Right forelimb (tissue), 1 donor: Measurements from ENCODE around the gene SPDYC.
"Not testable (repeated sequence)": the region's sequence is repeated elsewhere in the genome, so short reads cannot be mapped to it uniquely, and the experiment has no call there.

ENCODE experiments used
- DNase-seq: peaks from one replicate; pipeline ENCODE4 v3.0.0-alpha.2; 2018

SPDYC gene

DNA sequence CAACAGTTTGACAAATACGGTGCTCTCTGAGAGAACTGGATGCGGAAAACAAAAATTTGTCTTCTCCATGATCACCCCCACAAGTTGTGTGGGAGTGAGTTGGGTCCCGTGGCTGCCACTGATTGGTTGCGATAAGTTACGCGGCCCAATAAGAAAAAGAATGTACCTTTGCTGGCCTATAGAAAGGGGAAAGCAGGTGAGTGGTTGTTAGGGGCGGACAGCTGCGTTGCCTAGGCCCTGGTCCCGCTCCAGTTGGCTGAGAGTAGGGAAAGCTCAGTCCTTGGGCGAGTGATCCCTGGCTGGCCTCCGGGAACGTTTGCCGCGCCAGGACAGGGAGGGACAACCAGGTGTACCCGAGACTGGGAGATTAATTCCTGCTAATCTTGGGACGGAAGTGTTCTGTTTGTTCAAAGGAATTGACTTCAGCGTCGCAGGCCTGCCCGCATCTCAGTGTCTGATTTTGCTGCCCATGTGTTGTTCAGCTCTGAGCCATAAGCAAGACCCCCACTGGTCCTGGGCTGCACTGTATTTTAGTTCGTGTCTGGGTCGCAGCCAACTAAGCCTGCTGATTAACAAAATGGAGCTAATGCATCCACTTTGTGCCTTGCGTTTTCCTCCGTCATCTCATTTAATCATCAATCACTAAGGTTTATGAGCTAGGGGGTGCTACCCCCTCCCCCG lies 34.9 kb upstream of the SPDYC start:
- DNase-seq = peak; percentile 89

DNA sequence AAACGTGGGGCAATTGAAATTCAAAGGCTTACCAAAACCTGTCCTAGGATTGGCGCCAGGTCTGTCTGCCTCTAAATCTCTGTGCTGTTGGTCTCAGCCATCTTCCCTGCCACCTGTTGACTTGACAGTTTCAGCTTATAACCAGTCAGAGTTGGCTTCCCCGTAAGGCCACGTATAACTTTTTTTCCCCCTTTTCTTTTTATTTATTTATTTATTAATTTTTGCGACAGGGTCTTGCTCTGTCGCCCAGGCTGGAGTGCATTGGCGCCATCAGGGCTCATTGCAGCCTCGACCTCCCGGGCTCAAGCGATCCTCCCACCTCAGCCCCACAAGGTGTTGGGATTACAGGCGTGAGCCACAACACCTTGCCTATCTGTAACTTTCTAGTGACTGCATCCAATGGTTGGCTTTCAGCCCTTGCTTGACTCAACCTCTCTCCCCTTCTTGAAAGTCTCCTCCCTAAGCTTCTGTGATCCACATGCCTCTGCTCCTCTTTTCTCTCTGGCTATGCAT lies 34.3 kb upstream of the SPDYC start:
- DNase-seq = no peak

DNA sequence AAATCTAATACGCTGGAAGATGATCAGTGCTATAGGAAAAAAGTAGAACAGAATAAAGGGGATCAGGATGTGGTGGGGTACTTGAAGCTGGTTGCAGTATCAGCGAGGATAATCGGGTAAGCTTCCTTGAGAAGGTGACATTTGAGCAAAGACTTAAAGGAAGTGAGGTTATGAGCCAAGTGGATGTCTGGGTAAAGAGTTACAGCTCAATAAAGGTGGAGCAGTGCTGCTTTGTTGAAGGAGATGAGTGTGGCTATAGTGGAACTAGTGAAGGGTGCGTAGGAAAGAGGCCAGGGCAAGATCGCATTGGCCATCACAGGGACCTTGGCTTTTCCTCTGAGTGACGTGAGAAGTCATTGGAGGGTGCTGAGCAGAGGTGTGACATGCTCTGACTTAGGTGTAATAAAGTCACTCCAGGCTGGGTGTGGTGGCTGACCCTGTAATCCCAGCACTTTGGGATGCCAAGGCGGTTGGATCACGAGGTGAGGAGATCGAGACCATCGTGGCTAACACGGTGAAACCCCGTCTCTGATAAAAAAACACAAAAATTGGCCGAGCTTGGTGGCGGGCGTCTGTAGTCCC lies 33.4 kb upstream of the SPDYC start:
- DNase-seq = no peak

DNA sequence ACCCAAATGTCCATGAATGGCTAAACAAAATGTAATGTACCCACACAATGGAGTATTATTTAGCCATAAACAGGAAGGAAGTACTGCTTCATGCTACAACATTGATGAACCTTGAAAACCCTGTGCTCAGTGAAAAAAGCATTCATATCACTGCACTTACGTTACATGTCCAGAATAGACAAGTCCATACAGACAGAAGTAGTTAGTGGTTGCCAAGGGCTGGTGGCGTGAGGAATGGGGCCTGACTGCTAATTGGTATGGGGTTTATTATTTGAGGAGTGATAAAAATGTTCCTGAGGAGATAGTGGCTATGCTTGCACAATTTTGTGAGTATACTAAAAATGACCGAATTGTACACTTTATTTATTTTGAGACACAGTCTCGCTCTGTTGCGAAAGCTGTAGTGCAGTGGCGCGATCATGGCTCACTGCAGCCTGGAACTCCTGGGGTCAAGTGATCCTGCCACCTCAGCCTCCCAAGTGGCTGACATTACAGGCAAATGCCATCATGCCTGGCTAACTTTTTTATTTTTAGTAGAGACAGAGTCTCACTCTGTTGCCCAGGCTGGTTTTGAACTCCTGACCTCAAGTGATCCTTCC lies 28.0 kb upstream of the SPDYC start:
- no peak for DNase-seq

DNA sequence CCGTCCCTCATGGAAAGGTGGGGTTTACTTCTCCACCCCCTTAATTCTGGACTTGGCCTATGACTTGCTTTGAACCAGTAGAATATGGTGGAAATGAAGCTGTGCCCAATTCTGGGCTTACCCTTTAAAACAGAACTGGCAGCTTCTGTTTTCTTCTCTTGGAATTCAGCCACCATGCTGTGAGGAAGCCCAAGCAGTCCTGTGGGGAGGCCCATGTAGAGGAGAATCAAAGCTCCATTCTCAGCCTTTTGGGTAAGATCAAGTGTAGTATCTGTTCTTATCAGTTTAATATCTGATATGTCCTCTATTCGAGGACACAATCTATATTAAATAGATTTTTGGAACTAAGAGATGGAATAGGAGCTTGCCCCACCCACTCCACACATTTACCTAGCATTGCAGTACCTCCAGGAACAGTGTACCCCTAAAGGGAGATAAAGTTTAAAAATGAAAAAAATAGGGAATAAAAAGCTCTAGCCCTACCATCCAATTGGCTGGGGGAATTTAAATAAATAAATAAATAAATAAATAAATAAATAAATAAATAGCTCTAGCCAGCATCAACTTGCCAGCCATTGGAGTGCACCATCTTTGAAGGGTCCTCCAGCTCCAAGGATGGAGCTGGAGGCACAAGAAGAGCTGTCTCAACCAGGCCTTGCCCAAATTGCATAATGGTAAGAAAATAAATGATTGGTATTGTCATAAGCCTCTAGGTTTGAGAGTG lies 22.5 kb upstream of the SPDYC start:
- no peak for DNase-seq

DNA sequence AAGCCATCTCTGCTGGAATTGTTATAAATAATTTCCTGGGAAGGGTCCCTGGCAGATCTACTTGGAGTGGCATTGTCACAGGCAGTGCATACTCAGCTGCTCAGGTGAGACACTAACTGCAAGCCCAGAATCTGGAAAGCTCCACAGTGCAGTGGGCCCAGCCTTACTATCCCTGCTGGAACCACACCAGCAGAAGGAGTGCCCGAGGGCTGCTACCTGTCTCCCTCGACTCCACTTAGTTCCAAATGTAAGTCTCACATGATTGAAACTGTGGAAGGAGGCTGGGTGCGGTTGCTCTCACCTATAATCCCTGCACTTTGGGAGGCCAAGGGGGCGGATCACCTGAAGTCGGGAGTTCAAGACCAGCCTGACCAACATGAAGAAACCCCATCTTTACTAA lies 21.4 kb upstream of the SPDYC start:
- DNase-seq = no peak

DNA sequence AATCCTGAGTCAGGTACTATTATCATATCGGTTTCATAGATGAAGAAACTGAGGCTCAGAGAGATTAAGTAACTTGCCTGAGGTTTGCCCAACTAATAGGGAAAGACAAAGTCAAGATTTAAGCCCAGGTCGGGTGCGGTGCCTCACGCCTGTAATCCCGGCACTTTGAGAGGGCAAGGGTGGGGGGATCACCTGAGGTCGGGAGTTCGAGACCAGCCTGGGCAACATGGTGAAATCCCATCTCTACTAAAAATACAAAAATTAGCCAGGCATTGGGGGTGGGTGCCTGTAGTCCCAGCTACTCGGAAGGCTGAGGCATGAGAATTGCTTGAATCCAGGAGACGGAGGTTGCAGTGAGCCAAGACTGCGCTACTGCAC lies 19.9 kb upstream of the SPDYC start:
- not testable (repeated sequence) for DNase-seq

DNA sequence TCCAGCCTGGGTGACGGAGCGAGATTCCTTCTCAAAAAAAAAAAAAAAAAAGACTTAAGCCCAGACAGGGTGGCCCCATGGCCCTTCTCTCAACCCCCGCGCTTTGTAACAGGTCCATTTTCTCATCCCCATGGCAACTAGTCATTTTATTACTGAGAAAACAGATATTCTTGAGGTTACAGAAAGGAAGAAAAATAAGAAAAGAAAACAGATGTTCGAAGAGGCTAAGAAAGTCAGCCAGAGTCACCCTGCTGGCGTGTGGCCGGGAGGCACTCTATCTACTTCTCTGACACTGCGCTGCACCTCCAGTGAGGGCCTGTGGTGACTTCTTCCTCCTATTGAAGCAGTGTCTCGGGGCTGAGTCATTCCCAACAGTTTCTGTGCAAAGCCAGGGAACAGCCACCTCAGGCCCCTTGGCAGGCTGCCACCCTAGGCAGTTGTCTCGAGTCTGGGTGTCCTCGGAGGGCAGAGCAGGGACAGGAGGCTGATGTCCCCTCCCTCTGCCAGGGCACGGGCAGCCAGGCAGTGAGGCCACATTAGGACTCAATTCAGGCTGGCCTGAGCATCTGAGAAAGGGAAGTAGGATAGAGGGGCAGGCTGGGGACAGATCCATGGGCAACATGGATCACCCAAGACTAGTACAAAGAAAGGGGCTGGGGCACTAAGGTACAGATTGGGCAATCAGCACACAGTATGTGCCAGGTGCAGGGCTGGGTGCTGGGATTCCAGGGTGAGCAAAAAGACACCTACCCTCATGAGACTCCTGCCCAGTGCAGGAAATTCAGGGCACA lies 19.3 kb upstream of the SPDYC start:
- peak; percentile 73 for DNase-seq

DNA sequence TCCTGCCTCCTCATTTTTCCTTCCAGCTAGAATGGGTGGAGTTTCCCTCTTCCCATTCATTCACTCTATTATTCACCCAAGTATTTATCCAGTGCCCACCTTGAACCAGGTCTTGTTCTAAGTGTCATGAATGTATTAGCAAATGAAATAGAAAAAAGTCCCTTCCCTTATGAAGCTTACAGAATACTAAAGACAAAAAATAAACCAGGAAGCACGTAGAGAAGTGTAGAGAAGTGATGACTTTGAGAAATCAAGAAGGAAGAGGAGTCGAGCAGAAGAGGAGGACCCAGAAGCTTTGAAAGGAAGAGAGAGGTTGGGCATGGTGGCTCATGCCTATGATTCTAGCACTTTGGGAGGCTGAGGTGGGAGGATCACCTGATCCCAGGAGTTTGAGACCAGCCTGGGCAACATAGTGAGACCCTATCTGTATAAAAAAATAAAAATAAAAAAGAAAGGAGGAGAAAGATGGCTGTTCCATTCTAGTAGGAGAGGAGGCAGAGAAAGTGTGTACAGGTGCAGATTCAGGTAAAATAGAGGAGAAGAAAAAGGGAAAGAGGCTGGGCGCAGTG lies 18.6 kb upstream of the SPDYC start:
- DNase-seq = no peak

DNA sequence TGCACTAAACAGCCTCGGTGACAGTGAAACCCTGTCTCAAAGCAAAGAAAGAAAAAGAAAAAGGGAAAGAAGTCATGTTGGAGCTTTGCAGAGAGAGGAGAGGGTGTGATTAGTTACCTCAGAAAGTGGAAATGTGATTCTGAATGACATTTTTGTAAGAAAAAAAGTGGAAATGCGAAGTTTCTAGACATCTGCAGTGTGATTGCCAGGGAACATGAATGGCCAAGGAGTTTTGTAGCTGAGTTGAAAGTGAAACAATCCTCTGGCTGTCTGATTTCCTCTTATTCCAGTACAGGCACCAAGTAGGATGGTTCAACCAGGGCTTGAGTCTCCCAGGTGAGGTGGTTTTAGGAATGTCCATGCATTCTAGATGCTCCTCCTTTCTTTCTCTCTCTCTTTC lies 17.9 kb upstream of the SPDYC start:
- no peak for DNase-seq

DNA sequence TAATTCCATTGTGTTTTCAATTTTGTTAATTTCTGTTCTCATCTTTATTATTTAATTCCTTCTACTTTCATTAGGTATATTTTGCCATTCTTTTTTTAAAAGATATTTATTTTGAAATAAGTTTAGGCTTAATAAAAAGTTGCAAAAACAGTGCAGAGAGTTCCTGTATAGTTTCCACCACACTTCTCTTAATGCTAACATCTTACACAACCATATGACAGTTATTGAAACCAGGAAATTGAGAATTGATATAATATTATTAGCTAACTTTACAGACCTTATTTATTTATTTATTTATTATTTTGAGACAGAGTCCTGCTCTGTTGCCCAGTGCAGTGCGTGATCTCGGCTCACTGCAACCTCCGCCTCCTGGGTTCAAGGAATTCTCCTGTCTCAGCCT lies 13.8 kb upstream of the SPDYC start:
- no peak for DNase-seq

DNA sequence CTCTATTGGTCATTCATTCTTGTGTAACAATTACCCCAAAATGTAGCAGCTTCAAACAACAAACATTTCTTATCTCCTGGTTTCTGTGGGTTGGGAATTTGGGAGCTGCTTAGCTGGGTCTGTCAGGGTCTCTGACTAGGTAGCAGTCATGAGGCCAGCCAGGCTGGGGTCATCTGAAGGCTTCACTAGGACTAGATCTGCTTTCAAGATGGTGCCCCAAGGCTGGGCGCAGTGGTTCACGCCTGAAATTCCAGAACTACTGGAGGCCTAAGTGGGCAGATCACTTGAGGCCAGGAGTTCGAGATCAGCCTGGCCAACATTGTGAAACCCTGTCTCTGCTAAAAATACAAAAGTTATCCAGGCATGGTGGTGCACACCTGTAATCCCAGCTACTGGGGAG lies 13.1 kb upstream of the SPDYC start:
- no peak for DNase-seq

DNA sequence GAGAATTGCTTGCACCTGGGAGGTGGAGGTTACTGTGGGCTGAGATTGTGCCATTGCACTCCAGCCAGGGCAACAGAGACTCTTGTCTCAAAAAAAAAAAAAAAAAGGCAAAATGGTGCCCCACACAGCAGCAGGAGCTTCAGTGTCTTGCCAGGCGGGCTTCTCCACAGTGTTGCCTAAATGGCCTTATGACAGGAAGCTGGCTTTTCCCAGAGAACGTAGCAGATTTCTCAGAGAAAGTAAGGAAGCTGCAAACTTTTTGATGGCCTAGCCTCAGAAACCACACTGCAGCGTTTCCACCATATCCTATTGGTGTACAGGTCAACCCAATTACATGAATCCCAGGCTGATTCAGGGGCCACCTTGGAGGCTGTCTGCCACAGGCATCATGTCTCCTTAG lies 12.7 kb upstream of the SPDYC start:
- DNase-seq = no peak

DNA sequence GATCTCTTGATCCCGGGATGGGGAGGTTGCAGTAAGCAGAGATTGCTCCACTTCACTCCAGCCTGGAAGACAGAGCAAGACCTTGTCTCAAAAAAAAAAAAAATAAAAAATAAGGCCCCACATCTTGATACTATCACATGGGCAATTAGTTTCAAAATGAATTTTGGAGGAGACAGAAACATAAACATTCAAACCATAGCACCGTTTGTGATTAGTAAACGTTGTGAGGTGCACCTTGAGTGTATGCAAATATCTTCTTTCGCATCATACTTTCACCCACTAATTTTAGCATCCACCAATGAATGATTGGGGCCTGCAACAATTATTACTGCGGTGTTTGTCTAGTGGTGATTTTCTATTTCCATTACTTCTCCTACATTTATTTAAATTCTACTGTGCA lies 11.0 kb upstream of the SPDYC start:
- no peak for DNase-seq

DNA sequence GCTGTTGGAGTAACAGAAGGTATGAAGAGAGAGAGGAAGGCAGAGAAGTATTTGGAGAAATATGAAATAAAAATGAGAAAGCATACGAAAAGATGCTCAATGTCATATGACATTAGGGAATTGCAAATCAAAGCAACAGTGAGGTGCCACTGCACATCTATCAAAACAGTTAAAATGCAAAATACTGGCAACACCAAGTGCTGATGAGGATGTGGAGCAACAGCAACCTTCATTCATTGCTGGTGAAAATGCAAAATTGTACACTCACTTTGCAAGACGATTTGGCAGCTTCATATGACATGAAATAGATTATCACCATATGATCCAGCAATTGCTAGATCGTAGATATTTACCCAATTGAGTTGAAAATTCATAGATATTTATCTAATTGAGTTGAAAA lies 9.4 kb upstream of the SPDYC start:
- no peak for DNase-seq

DNA sequence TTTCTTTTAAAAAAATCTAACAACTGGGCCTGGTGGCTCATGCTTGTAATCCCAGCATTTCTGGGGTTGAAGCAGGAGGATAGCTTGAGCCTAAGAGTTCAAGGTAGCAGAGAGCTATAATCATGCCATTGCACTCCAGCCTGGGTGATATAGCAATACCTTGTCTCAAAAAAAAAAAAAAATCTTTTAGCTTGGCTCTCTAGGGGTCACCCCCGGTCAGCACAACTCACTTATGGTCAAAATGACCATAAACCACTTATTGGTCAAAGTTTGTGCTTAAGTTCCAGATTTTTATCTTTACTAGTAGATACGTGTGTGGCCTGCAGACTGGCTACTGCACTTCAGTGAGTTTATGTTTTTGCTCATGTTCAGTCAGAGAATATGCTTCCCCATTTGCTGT lies 6.3 kb upstream of the SPDYC start:
- DNase-seq = no peak

DNA sequence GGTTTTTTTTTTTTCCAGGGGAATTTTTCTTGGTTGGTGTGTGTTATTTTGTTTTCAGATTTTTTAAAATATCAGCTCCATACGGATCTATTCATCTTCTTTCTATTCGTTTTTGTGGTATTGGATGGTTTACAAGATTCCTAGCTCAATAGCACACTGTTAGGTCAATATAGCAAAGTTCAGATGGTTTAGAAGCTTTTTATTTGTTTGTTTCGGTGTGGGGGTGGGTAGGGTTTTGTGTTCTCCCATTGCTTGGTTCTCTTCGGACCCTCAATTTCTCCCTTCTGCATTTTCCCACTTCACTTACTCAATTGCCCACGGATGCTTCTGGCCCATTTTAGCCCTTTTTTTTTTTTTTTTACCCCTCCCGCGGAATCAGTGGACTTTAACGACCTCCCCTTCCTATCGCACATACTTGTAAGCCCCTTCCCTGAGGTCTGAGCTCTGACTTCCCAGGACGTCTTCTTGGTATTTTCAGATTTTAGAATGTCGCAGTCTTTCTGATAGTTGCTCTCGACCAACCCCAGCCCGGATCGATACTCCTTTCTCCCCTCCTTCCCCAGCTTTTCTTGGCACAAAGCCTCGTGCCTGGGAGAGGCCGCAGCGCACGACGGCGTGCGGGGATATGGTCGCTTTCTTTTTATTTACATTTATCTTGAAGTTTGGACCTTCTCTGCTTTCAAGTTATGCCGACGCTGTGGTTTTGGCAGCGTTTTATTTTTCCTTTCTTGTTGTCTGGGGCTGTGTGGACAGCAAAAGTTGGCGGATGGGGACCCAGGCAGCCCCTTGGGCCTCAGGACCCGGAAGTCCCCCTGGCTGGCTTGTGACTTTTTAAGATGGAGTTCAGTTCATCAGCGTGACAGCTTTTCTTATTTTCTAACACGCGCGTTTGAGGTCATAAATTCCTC lies 4.4 kb upstream of the SPDYC start:
- DNase-seq = no peak

DNA sequence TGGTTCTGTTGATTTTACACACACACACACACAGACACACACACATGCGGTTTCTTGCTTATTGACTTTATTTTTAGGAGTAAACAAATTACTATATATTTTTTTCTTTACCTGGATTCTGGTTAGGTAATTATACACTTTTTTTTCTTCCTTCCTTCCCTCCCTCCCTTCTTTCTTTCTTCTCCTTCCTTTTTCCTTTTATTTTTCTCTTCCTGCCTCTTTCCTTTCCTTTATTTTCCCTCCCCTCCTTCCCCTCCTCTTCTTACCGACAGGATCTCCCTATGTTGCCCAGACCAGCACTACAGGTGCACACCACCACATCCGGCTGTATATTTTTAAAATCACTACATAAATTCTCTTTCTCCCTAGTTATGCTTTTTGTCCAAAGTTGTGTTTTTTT lies 3.1 kb upstream of the SPDYC start:
- no peak for DNase-seq

DNA sequence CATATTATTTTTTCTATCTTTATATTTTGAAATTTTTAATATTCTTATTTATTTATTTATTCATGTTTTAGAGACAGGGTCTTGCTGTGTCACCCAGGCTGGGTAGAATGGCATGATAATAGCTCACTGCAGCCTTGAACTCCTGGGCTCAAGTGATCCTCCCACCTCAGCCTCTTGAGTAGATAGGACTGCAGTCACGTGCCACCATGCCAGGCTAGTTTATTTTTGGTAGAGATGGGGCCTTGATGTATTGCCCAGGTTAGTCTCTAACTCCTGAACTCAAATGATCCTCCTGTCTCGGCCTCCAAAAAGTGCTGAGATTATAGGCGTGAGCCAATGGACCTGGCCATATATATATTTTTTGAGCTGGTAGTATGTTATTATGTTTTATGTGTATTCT lies 2.4 kb upstream of the SPDYC start:
- no peak for DNase-seq

DNA sequence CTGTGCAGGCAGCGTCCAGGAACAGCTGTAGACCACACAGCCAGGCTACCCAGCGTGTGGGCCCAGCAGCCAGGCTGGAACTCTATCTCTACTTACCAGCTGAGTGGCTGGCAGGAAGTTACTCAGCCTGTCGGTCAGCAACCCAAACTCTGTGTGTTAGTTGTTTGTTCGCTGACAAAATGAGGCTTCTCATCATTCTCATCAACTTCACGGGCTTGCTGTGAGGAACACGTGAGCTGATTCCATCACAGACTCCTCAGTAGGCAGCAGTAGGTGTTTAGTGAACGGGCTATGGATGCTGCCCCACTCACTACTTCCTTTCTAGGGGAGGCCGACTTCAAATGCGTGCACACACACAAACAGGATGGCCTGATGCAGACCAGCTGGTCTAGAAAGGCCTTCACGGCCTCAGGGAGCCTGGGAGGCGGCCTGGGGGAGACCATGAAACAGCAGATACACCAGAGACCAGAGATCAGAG lies 830 bp upstream of the SPDYC start:
- no peak for DNase-seq

DNA sequence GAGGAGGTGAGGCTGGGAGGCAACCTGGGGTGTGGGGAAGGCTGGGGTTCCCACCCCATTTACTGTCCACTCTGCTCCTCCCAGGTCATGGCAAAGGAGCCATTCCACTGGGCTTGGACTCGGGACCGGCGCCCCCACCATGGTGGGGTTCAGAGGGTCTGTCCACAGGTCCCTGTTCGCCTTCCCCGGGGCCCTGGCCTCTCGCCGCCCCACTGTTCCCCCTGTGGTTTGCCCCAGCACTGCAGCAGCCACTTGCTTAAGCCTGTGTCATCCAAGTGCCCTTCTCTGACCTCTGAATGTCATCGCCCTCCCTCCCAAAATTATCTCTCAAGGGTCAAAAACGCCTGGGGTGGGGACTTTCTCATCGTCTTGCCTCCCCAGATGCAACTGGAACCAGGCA lies 2.6 kb downstream of the SPDYC start:
- DNase-seq = no peak
